Common myeloid progenitor, CD34-positive (primary cell): Measurements from ENCODE around the gene TXNIP.

Source experiments
- CTCF ChIA-PET: fragments of 350-600 bp; sonication (Branson Sonifier 250); formaldehyde crosslinking; loops from one replicate; lab custom pipeline; 2021; ENCODE audit warnings: antibody characterized with exemption; lab: Charles Lee
- POLR2A ChIA-PET: fragments of 350-600 bp; sonication (Branson Sonifier 250); formaldehyde crosslinking; loops from one replicate; lab custom pipeline; 2021; ENCODE audit warnings: antibody characterized with exemption; lab: Charles Lee
- DNase-seq, 3 donors: peaks; one replicate each; pipeline versions ENCODE4 v3.0.0 to v3.0.0-alpha.2; 2013
- H3K27ac ChIP-seq, 2 experiments: 1 replicate in 1 of 2; 2 replicates in 1 of 2; pipeline ENCODE4 v1.7.0; 2013; ENCODE audit warnings: inconsistent platforms in 2 of 2, low read length in 2 of 2, mild to moderate bottlenecking in 2 of 2, low read depth in 1 of 2, moderate library complexity in 1 of 2; ENCODE audit not compliant: severe bottlenecking in 2 of 2, insufficient read depth in 1 of 2, poor library complexity in 1 of 2
- H3K27me3 ChIP-seq, 5 experiments: replicated peaks in 2 of 5; 1 replicate in 3 of 5; 2 replicates in 2 of 5; pipeline versions ENCODE4 v1.6.1 to v1.7.0; 2013; ENCODE audit warnings: low read length in 4 of 5, mild to moderate bottlenecking in 2 of 5, moderate library complexity in 2 of 5, inconsistent platforms in 1 of 5; ENCODE audit not compliant: insufficient read depth in 5 of 5, control insufficient read depth in 4 of 5
- H3K36me3 ChIP-seq, 4 experiments: 1 replicate in 2 of 4; 2 replicates in 2 of 4; pipeline versions ENCODE4 v1.6.1 to v1.7.0; 2013; ENCODE audit warnings: low read length in 3 of 4, control low read depth in 1 of 4, mild to moderate bottlenecking in 1 of 4; ENCODE audit not compliant: control insufficient read depth in 4 of 4, insufficient read depth in 4 of 4
- H3K4me1 ChIP-seq, 4 experiments: 1 replicate in 3 of 4; 2 replicates in 1 of 4; pipeline versions ENCODE4 v1.6.1 to v1.7.1; 2013; ENCODE audit warnings: low read length in 3 of 4, mild to moderate bottlenecking in 3 of 4, control low read depth in 1 of 4, inconsistent platforms in 1 of 4, moderate library complexity in 1 of 4; ENCODE audit not compliant: control insufficient read depth in 4 of 4, insufficient read depth in 4 of 4; ENCODE audit errors: control extremely low read depth in 1 of 4
- H3K4me3 ChIP-seq, 7 experiments: 1 replicate in 4 of 7; 2 replicates in 3 of 7; pipeline versions ENCODE4 v1.5.1 to v1.7.0; 2013; ENCODE audit warnings: mild to moderate bottlenecking in 7 of 7, low read length in 6 of 7, moderate library complexity in 6 of 7, inconsistent platforms in 2 of 7, low read depth in 2 of 7, control low read depth in 1 of 7; ENCODE audit not compliant: insufficient read depth in 4 of 7, control insufficient read depth in 1 of 7; ENCODE audit errors: extremely low read depth in 1 of 7
- H3K9me3 ChIP-seq, 5 experiments: 1 replicate in 4 of 5; 2 replicates in 1 of 5; pipeline versions ENCODE4 v1.6.1 to v1.7.1; 2013; ENCODE audit warnings: low read length in 4 of 5, mild to moderate bottlenecking in 2 of 5, inconsistent platforms in 1 of 5, low read depth in 1 of 5, moderate library complexity in 1 of 5; ENCODE audit not compliant: control insufficient read depth in 4 of 5, insufficient read depth in 2 of 5; ENCODE audit errors: control extremely low read depth in 1 of 5
- WGBS: methylation state at CpG from one replicate; pipeline ENCODE4 v1.1.5; 2013; ENCODE audit not compliant: insufficient coverage; 5-methylcytosine and 5-hydroxymethylcytosine counted together

Gene TXNIP

GRCh38 chr1:145986551-145986950 lies 9.8 kb downstream of the TXNIP start:
- Histone ChIP-seq H3K27ac (no peak overlapping the region), H3K4me3 (no peak overlapping the region), H3K36me3 (no peaks in the 10 kb centered on the region), H3K27me3 (no peaks in the 10 kb centered on the region), H3K9me3 (no peaks in the 10 kb centered on the region), H3K4me1 (peaks cover 12 to 29% (median 21%) of the 10 kb centered on the region in 4 experiments)
- ChIA-PET POLR2A (no interaction called here), CTCF (interaction anchor here (0.6 to 1.0 kb wide), 3 partner anchors 10 to 142 kb away, joined by 3 to 5 read pairs (median 3); partner anchors contain the start of genes NUDT17 and TXNIP)
- DNase-seq, result no peak
- 98% methylated on average over 5 of the region's 6 CpGs for WGBS

- ChIA-PET CTCF (interaction anchor here (0.8 to 1.3 kb wide), 4 partner anchors 8 to 62 kb away, joined by 3 to 5 read pairs (median 4); partner anchors contain the start of gene TXNIP), POLR2A (interaction anchor here (0.8 kb wide), 1 partner anchor 12 kb away, joined by 3 read pairs; no protein-coding TSS in a partner anchor)
- peak in 2 of 3 donors; percentile 63 to 71 for DNase-seq
- peaks cover 12 to 30% (median 23%) of the 10 kb centered on the region in 4 experiments for H3K4me1 ChIP-seq
- H3K9me3 ChIP-seq, result no peaks in the 10 kb centered on the region
- H3K27ac ChIP-seq, result peak overlapping the region in 1 of 2 experiments; percentile 52
- H3K36me3 ChIP-seq, result no peaks in the 10 kb centered on the region
- WGBS, result 67% methylated on average over 5 of the region's 15 CpGs
- H3K4me3 ChIP-seq, result peak overlapping the region in 3 of 7 experiments; percentile 19 to 51 (median 49)
- no peaks in the 10 kb centered on the region for H3K27me3 ChIP-seq
Measured at GRCh38 chr1:145985502-145986439, 10.6 kb downstream of the TXNIP start.

GRCh38 chr1:145985129-145985501 lies 11.3 kb downstream of the TXNIP start:
- H3K27ac ChIP-seq, result peak overlapping the region in 1 of 2 experiments; percentile 52
- H3K4me3 ChIP-seq, result peak overlapping the region in 2 of 7 experiments; percentile 19 to 51
- no peak for DNase-seq
- WGBS, result no CpG with 5 or more reads among the region's 2 CpGs
- H3K27me3 ChIP-seq, result no peaks in the 10 kb centered on the region
- ChIA-PET CTCF (interaction anchor here (0.8 to 10.6 kb wide), 3 partner anchors 8 to 27 kb away, joined by 4 to 242 read pairs (median 4); no protein-coding TSS in a partner anchor), POLR2A (interaction anchor here (0.8 kb wide), 1 partner anchor 13 kb away, joined by 3 read pairs; no protein-coding TSS in a partner anchor)
- H3K36me3 ChIP-seq, result no peaks in the 10 kb centered on the region
- no peaks in the 10 kb centered on the region for H3K9me3 ChIP-seq
- peaks cover 19 to 37% (median 29%) of the 10 kb centered on the region in 4 experiments for H3K4me1 ChIP-seq

- POLR2A ChIA-PET, result interaction anchor here (1.0 kb wide), 1 partner anchor 9 kb away, joined by 3 read pairs; no protein-coding TSS in a partner anchor
- WGBS, result 91% methylated on average over 7 of the region's 12 CpGs
- DNase-seq, result no peak
- Histone ChIP-seq H3K4me1 (peaks cover 26 to 46% (median 38%) of the 10 kb centered on the region in 4 experiments), H3K27ac (no peak overlapping the region), H3K9me3 (no peaks in the 10 kb centered on the region), H3K36me3 (no peaks in the 10 kb centered on the region), H3K4me3 (no peak overlapping the region), H3K27me3 (no peaks in the 10 kb centered on the region)
- CTCF ChIA-PET, result interaction anchor here (1.3 to 10.6 kb wide), 2 partner anchors 10 to 28 kb away, joined by 4 to 242 read pairs; no protein-coding TSS in a partner anchor
Measured at GRCh38 chr1:145983960-145984830, 12.2 kb downstream of the TXNIP start.

- Histone ChIP-seq H3K4me3 (no peak overlapping the region), H3K27me3 (no peaks in the 10 kb centered on the region), H3K9me3 (no peaks in the 10 kb centered on the region), H3K36me3 (peaks cover 0 to 2% (median 0%) of the 10 kb centered on the region in 4 experiments), H3K4me1 (peaks cover 35 to 55% (median 48%) of the 10 kb centered on the region in 4 experiments), H3K27ac (no peak overlapping the region)
- 100% methylated on average over 1 of the region's 1 CpG for WGBS
- CTCF ChIA-PET, result interaction anchor here (10.6 kb wide), 1 partner anchor 29 kb away, joined by 242 read pairs; no protein-coding TSS in a partner anchor
- no peak for DNase-seq
- POLR2A ChIA-PET, result no interaction called here
Measured at GRCh38 chr1:145983206-145983675, 13.1 kb downstream of the TXNIP start.

GRCh38 chr1:145982010-145982723 lies 14.2 kb downstream of the TXNIP start:
- Histone ChIP-seq H3K36me3 (peaks cover 0 to 2% (median 0%) of the 10 kb centered on the region in 4 experiments), H3K4me3 (no peak overlapping the region), H3K27ac (no peak overlapping the region), H3K9me3 (no peaks in the 10 kb centered on the region), H3K4me1 (peaks cover 45 to 66% (median 59%) of the 10 kb centered on the region in 4 experiments), H3K27me3 (no peaks in the 10 kb centered on the region)
- DNase-seq, result no peak
- POLR2A ChIA-PET, result interaction anchor here (1.0 kb wide), 1 partner anchor 16 kb away, joined by 4 read pairs; no protein-coding TSS in a partner anchor
- CTCF ChIA-PET, result interaction anchor here (0.8 to 10.6 kb wide), 6 partner anchors 9 to 50 kb away, joined by 3 to 242 read pairs (median 4); partner anchors contain the start of gene TXNIP
- WGBS, result 95% methylated on average over 5 of the region's 6 CpGs
